ENCODE results near the gene IFT27.

DNA sequence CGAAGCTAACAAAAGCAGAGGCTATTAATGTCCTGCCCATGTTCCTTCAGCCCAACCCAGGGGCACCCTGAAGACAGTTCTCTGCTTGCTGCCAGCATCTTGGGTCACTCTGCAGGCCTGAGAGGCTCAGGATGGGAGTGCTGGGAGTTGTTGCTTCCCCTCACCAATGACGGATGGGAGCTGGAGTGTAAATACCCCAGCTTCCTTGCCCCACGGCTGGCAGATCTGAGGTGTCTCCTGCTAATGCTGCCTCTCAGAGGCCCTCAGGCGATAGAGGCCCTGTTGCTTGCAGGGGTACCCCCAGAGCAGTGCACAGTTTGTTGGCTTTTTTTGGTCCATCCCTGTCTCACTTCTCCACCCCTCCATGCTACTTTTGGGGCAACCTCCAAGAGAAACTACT lies 32.9 kb downstream of the IFT27 start:
- TF ChIP-seq POLR2AphosphoS5 (IDR thresholded peaks at IDR 0.05; ENCODE audit: low read depth, low read length) (no peak), SIN3A (IDR thresholded peaks at IDR 0.05; ENCODE audit: borderline replicate concordance, insufficient read depth, low read length) (no peak), TAF1 (IDR thresholded peaks at IDR 0.05; ENCODE audit: borderline replicate concordance, insufficient read depth, low read length) (no peak), FOXP2 (optimal IDR thresholded peaks at IDR 0.05; ENCODE audit: borderline replicate concordance, extremely low read depth, extremely low read length, insufficient read depth) (no peak)
- TF ChIP-seq, protein P1, sequence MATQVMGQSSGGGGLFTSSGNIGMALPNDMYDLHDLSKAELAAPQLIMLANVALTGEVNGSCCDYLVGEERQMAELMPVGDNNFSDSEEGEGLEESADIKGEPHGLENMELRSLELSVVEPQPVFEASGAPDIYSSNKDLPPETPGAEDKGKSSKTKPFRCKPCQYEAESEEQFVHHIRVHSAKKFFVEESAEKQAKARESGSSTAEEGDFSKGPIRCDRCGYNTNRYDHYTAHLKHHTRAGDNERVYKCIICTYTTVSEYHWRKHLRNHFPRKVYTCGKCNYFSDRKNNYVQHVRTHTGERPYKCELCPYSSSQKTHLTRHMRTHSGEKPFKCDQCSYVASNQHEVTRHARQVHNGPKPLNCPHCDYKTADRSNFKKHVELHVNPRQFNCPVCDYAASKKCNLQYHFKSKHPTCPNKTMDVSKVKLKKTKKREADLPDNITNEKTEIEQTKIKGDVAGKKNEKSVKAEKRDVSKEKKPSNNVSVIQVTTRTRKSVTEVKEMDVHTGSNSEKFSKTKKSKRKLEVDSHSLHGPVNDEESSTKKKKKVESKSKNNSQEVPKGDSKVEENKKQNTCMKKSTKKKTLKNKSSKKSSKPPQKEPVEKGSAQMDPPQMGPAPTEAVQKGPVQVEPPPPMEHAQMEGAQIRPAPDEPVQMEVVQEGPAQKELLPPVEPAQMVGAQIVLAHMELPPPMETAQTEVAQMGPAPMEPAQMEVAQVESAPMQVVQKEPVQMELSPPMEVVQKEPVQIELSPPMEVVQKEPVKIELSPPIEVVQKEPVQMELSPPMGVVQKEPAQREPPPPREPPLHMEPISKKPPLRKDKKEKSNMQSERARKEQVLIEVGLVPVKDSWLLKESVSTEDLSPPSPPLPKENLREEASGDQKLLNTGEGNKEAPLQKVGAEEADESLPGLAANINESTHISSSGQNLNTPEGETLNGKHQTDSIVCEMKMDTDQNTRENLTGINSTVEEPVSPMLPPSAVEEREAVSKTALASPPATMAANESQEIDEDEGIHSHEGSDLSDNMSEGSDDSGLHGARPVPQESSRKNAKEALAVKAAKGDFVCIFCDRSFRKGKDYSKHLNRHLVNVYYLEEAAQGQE (IDR thresholded peaks at IDR 0.05; ENCODE audit: insufficient read depth in 1 of 2, low read depth in 2 of 2, low read length in 2 of 2): no peak
